Uterus (tissue), 2 donors: ENCODE data around the gene TBC1D21.

Experiments used
- POLR2A ChIP-seq, 2 donors: fragments of 450-650 bp; IDR thresholded peaks; one replicate each; pipeline ENCODE4 v1.6.1; 2016; ENCODE audit warnings: antibody characterized with exemption in 2 of 2, mild to moderate bottlenecking in 1 of 2, moderate library complexity in 1 of 2
- TF ChIP-seq, protein P1 (sequence below), 4 experiments: fragments of 200-600 bp in 2 of 4; fragments of 450-650 bp in 2 of 4; sonication (generic) in 2 of 4; IDR thresholded peaks; one replicate each; pipeline ENCODE4 v1.5.1; 2016 to 2019; ENCODE audit warnings: antibody characterized with exemption in 4 of 4, mild to moderate bottlenecking in 2 of 4, moderate library complexity in 1 of 4

- TF ChIP-seq, protein P1, sequence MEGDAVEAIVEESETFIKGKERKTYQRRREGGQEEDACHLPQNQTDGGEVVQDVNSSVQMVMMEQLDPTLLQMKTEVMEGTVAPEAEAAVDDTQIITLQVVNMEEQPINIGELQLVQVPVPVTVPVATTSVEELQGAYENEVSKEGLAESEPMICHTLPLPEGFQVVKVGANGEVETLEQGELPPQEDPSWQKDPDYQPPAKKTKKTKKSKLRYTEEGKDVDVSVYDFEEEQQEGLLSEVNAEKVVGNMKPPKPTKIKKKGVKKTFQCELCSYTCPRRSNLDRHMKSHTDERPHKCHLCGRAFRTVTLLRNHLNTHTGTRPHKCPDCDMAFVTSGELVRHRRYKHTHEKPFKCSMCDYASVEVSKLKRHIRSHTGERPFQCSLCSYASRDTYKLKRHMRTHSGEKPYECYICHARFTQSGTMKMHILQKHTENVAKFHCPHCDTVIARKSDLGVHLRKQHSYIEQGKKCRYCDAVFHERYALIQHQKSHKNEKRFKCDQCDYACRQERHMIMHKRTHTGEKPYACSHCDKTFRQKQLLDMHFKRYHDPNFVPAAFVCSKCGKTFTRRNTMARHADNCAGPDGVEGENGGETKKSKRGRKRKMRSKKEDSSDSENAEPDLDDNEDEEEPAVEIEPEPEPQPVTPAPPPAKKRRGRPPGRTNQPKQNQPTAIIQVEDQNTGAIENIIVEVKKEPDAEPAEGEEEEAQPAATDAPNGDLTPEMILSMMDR (IDR thresholded peaks at IDR 0.05), result no peak
- no peak for TF ChIP-seq POLR2A (IDR thresholded peaks at IDR 0.05)
Observed at GRCh38 chr15:73899197-73900094, 26.1 kb downstream of the TBC1D21 start.
